HUDEP-2 (cell line): Measurements from ENCODE around the gene LCN2.

Source experiments
- DNase-seq, 76 experiments: peaks; one replicate each; lab custom pipeline; 2025; ENCODE audit not compliant: unreplicated experiment in 76 of 76; lab: John Stamatoyannopoulos, UW

LCN2 gene

GRCh38 chr9:128163523-128164306 is 14.5 kb downstream of the LCN2 start:
- no peak for DNase-seq

- no peak for DNase-seq
These were observed 15.1 kb downstream of the LCN2 start for GRCh38 chr9:128164307-128164885.

DNA sequence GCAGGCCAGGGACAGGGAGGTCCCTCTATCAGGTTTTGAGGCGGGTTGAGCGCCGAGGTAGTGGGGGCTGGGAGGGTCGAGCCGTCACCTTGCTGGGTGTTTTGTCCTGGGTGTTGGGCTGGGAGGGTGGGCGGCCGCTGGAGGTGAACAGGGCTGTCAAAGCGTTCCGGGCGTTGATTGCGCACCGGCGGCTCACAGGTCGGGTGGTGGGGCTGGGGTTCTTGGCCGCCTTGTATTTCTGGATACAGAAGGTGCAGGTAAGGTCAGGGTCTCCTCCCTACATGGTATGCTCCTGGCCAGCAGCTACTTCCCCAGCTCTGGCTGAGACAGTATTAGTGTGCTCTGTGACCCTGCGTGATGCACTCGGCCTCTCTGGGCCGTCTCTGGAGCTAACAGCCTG is 16.9 kb downstream of the LCN2 start:
- DNase-seq, result no peak

GRCh38 chr9:128167209-128167608 is 18.0 kb downstream of the LCN2 start:
- no peak for DNase-seq

DNA sequence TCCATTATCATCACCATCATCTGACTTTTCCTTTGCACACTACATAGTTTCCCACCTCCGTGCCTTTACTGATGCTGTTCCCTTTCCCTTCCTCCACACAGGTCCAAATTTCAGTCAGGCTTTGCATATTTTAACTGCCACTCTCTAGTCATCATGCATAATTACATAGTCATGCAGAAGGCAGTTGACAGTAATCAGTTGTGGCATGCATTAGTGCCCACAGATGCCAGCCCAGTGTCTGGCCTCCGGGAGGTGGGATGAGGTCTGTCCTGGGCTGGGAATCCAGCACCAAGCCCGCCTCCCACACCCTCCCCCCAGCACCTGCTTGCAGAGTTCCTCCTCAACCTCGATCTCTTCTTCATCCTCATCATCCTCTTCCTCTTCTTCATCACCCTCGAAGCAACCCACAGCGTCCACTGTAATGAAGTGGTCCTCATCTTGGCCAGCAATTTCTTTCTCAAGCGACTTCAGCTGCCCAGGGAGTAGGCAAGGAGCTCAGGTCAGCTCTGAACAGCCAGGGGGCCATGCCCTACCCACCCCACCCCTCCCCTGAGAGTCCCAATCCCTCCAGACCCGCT is 19.6 kb downstream of the LCN2 start:
- DNase-seq, result peak in 1 of 76 experiments; percentile 9

DNA sequence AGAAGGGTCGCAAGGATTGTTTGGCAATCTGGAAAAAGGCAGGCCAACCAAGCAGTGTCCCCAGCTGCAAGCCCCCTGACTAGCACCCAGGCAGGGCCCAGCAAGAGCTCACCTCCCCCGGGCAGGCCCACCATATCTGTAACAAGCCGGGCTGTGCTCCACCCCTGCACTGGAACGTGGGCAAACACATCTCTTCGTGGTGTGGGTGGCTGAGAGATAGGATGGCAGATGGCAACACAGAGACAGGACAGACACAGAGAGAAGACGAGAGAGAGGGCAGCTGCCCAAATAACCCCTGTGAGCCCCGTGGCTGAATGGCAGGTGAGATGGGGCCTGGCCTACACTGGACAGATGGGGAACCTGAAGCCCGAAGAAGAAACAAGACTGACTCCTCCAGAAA is 20.2 kb downstream of the LCN2 start:
- peak in 40 of 76 experiments; percentile 4 to 63 (median 30) for DNase-seq

DNA sequence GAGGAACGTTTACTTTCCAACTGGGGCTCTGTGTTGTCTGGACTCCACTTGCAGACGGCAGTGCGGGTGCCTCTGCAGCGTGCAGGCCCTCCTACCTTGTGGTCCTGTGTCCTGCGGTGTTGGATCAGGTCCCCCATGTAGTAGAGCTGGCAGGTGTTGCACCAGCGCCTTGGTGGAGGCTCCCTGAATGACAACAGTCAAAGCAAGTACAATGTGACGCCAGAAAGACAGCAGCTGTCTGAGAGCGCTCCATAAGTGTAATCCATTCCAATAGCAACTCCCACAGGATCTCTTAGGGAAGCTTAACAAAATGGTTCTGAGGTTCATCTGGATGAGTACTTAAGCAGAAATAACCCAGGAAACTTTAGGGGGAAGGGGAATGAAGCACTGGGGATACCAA is 20.7 kb downstream of the LCN2 start:
- DNase-seq, result no peak

DNA sequence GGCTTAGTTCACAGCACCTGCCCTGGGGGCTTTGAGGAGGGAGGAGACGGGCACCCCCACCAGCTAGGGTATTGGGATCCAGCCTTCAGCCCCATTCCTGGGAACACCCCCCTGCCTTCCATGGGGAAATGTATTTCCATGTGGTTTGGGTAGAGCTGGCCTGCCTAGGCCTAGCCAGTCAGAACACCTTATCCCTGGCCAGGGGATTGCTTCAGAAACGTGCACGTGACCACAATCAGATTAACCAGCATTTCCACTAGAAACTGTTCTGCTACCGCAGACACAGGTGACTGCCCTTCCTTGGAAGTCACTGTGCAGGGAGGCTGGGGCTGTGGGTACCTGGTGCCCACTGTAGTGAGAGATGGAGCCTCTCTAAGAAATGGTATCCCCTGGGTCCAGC is 24.8 kb downstream of the LCN2 start:
- no peak for DNase-seq

DNA sequence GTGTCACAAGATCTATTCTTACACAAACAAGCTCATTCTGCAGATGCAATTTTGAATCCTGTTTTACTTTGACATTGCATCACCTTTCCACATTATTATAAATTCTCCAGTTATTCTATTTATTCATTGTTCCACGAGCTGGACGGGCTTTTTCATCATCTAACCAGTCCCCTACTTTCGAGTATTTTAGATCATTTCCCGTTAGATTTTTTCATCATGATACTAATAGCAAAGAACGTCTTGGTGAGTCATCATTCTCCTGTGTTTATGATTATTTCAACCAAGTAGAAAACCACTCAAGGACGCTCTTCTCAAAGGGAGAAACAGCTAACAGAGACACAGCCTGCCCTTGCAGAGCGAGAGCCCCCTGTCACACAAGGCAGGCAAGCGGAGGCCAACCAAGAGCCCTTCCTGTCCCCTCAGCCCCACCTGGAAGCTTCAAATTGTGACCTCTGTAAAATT is 25.9 kb downstream of the LCN2 start:
- no peak for DNase-seq

GRCh38 chr9:128175726-128176125 is 26.5 kb downstream of the LCN2 start:
- DNase-seq, result no peak

- DNase-seq, result no peak
These were observed 29.7 kb downstream of the LCN2 start for GRCh38 chr9:128178806-128179431.

DNA sequence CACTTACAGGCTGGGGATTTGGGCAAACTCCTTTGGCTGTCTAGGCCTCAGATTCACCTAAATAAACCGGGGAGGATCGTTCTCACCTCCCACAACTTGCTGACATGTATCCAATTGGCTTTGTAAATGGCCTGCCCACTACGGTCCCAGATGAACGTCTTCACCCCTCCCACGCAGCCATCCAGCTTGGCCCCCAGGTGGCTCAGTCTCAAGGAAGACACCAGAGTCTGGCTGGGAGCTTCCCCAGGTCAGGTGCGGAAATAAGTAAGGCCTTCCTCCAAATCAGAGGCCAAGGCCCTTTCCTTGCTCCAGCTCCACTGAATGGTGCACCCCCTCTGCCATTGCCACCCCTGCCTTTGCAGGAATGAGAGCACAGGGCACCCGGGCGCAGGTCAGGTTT is 30.7 kb downstream of the LCN2 start:
- no peak for DNase-seq

DNA sequence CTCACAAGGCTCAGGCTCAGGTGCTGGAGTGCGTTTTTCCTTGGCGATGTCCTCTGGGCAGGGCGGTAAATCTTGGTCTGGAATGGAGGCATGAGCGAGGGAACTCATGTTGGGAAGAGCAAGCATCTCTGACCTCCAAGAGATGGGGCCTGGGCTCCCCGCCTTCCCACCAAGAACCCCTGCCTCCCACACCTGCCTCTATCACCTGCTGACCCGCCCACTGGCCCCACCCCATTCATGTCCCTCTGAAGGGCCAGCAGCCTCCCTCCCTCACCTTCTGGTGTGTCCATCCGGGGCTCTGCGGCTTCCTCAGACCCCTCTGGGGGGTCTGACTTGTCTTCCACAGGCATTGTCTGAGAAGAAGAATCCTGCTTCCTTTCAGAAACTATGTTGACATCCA is 31.2 kb downstream of the LCN2 start:
- DNase-seq, result no peak

DNA sequence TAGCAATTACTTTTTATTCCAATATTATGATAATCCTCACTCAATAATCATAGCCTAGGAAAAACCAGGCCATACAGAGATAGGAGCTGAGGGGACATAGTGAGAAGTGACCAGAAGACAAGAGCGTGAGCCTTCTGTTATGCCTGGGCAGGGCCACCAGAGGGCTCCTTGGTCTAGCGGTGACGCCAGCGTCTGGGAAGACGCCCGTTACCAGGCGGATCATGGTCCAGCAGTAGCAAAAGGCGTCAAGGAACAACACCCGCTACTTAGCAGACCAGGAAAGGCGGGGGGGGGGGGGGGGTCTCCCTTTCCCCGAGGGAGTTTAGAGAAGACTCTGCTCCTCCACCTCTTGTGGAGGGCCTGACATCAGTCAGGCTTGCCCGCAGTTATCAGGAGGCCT is 32.2 kb downstream of the LCN2 start:
- peak in 3 of 76 experiments; percentile 9 to 44 (median 22) for DNase-seq

DNA sequence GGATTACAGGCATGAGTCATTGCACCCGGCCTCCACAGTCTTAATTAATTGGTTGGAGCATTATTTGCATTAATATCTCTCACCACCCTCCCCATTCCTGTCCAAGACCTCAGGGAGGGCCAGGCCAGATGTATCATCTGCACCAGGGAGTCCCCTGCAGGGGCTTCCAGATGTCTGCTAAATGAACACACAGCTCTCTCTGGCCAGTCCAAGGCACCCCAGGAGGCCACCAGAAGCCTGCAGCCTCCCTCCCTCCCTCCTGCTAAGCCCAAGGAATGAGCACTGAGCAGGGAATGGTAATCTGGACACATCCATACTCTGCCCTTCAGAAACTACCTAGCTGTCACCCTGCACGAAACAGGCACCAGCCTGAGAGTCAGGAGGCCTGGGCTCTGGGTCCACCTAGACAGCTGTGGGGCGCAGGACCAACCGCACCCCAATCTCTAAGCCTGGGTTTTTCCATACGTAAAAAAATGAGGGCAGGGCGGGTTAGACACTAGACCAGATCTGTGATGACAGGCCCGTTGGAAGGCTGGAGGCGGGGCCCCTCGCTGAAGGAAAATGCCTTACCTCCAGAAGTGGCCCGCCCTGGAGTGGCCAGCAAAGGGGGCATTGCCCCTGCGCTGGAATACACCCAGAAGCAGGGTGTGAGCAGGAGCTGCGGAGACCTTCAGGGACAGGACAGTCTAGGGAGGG is 33.8 kb downstream of the LCN2 start:
- DNase-seq, result no peak

GRCh38 chr9:128185979-128186965 is 37.0 kb downstream of the LCN2 start:
- no peak for DNase-seq

- no peak for DNase-seq
These were observed 38.1 kb downstream of the LCN2 start for GRCh38 chr9:128187361-128187760.

DNA sequence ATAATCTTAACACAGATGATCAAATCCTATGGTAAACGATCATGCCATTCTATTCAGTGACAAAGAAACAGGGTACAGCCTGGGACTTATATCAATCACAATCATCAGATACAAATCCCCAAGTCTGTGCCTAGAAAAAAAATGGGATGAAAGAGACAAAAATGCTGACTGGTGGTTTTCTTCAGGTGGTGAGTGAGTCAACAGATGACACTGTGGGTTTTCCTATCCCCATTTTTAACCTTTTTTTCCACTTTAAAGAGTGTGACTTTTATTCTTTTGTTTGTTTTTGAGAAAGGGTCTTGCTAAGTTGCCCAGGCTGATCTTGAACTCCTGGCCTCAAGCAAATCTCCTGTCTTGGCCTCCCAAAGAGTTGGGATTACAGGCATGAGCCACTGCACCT is 39.0 kb downstream of the LCN2 start:
- no peak for DNase-seq

DNA sequence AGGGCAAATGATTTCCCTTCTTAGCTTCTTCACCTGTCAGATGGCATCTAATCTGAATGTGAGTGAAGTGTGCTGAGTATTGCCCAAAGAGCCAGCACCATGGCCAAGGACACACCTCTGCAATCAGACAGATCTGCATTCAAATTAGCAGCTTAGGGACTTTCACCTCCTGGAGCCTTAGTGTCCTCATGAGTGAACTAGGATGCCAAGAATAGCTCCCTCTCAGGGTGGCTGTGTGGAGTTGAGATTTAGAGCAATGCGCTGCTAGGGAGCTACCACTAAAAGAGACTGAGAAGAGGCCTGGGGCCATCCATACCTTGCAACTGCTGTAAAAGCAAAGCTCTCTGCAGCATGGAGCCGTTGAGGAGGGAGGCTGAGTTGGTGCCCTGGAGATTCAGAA is 40.8 kb downstream of the LCN2 start:
- no peak for DNase-seq
